ENCODE measurements around the gene TMEM198.

DNA sequence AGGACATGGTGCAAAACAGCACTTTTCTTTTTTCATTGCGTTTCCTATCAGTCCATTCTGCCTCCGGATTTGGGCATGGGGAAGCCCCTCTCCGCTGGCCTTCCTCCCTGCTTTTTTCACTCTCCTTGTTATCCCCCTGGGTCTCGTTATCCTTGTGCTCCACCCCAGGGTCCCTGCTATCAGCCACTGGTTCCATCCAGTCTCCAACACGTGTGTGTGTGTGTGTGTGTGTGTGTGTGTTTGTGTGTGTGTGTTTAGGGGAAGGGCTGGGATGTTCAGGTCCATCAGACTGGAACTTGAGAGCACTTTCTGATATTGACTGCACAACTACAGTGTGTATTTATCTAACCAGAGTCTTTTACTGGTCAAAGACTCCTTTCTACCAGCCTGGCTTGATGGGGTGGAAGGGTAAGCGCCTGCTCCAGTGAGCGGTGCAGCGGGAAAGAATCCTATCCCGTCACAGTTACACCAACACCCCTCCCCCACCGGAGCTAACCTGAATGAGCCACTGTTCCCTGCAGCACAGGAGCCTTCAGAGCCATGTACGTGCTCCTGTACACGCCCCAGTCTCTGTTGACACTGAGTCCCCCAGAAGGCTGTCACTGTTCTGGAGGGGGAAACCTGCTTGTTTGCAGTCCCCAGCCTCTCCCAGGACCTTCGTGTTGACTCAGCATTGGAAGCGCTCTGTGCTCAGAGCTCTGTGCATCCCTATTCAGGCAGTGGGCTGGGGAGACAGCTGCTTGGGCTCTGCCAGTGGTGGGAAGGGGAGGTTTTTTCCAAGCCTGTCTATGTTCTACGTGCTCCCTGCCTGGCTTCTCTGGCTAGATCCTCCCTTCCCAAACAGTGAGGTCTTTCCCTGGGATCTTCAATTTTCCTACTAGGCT, 32.9 kb downstream of the TMEM198 start:
- TF ChIP-seq EZH2 (IDR thresholded peaks at IDR 0.05; ENCODE audit: insufficient read depth, poor library complexity, severe bottlenecking) (no peak), EZH2phosphoT487 (IDR thresholded peaks at IDR 0.05; ENCODE audit: insufficient read depth, low read depth) (no peak)

Data from GM23248 (cell line).